PC-3 (cell line): ENCODE data around the gene GMDS. TPM values are rescaled to one million over a fixed set of nuclear protein-coding genes. Genes with fewer than 3 reads are reported as not detected.

Experiments
- ATAC-seq: fragments of 200-7000 bp; cut with Tn5 transposase; 2 replicates; pipeline ENCODE4 v1.9.1; 2020; ENCODE audit warnings: mild to moderate bottlenecking, moderate library complexity
- BruUV-seq: library from RNA; stranded (reverse); fragments of 400-500 nt; replicated peaks from 2 replicates; lab custom pipeline; 2021; lab: Mats Ljungman, UMichigan
- CTCF ChIA-PET: fragments of 300-600 bp; sonication (Branson Sonifier 250); formaldehyde crosslinking; loops from one replicate; lab custom pipeline; 2022; ENCODE audit warnings: antibody characterized with exemption; lab: Charles Lee
- POLR2A ChIA-PET: fragments of 300-600 bp; sonication (Branson Sonifier 250); formaldehyde crosslinking; loops from one replicate; lab custom pipeline; 2022; ENCODE audit warnings: antibody characterized with exemption; ENCODE audit not compliant: unreplicated experiment; lab: Charles Lee
- DNase-seq: peaks from one replicate; pipeline ENCODE4 v3.0.0-alpha.2; 2015
- H2AFZ ChIP-seq: fragments of 300-600 bp; sonication (generic); 2 replicates; pipeline ENCODE4 v1.6.0; 2016; ENCODE audit warnings: antibody characterized with exemption, low read length
- H3F3A ChIP-seq: fragments of 300-600 bp; sonication (generic); one replicate; pipeline ENCODE4 v1.6.0; 2017; ENCODE audit warnings: antibody characterized with exemption, low read length, control low read depth, mild to moderate bottlenecking; ENCODE audit not compliant: unreplicated experiment
- H3K27ac ChIP-seq: fragments of 300-600 bp; sonication (generic); 2 replicates; pipeline ENCODE4 v1.5.1; 2016; ENCODE audit warnings: mild to moderate bottlenecking, low read length
- H3K27me3 ChIP-seq: fragments of 300-600 bp; sonication (generic); 2 replicates; pipeline ENCODE4 v1.6.1; 2016; ENCODE audit warnings: low read length, mixed read lengths
- H3K36me3 ChIP-seq: fragments of 300-600 bp; sonication (generic); 2 replicates; pipeline ENCODE4 v1.6.1; 2016; ENCODE audit warnings: low read depth, mixed run types, low read length, mixed read lengths
- H3K4me1 ChIP-seq: fragments of 300-600 bp; sonication (generic); 2 replicates; pipeline ENCODE4 v1.5.1; 2016; ENCODE audit warnings: low read length; ENCODE audit not compliant: insufficient read depth
- H3K4me2 ChIP-seq: fragments of 300-600 bp; sonication (generic); 2 replicates; pipeline ENCODE4 v1.6.0; 2016; ENCODE audit warnings: low read length
- H3K4me3 ChIP-seq: fragments of 300-600 bp; sonication (generic); 2 replicates; pipeline ENCODE4 v1.5.1; 2016; ENCODE audit warnings: mild to moderate bottlenecking, low read length, mixed read lengths
- H3K79me2 ChIP-seq: fragments of 300-600 bp; sonication (generic); 2 replicates; pipeline ENCODE4 v1.6.1; 2017; ENCODE audit warnings: low read length, mixed read lengths
- H3K9ac ChIP-seq: fragments of 300-600 bp; sonication (generic); 2 replicates; pipeline ENCODE4 v1.6.0; 2016; ENCODE audit warnings: mild to moderate bottlenecking, low read length
- H3K9me2 ChIP-seq: fragments of 300-600 bp; sonication (generic); replicated peaks from 2 replicates; pipeline ENCODE4 v1.6.1; 2016; ENCODE audit warnings: mixed run types, low read length, mixed read lengths
- H3K9me3 ChIP-seq: fragments of 300-600 bp; sonication (generic); 2 replicates; pipeline ENCODE4 v1.6.1; 2016; ENCODE audit warnings: low read length, mixed read lengths
- H4K20me1 ChIP-seq: fragments of 300-600 bp; sonication (generic); 2 replicates; pipeline ENCODE4 v1.6.1; 2016; ENCODE audit warnings: low read length, mixed read lengths
- CTCF ChIP-seq: fragments of 300-600 bp; sonication (generic); conservative IDR thresholded peaks from 2 replicates; pipeline ENCODE4 v1.5.1; 2017; ENCODE audit warnings: antibody characterized with exemption, low read depth, mild to moderate bottlenecking, low read length
- EZH2 ChIP-seq: fragments of 300-600 bp; sonication (generic); IDR thresholded peaks from one replicate; pipeline ENCODE4 v1.6.1; 2017; ENCODE audit warnings: antibody characterized with exemption, mild to moderate bottlenecking, low read length; ENCODE audit not compliant: unreplicated experiment
- EZH2phosphoT487 ChIP-seq: fragments of 300-600 bp; sonication (generic); IDR thresholded peaks from 2 replicates; pipeline ENCODE4 v1.6.1; 2018; ENCODE audit warnings: mild to moderate bottlenecking, antibody characterized with exemption, low read length, borderline replicate concordance
- intact Hi-C: fragments of 100-400 bp; cut with micrococcal nuclease; formaldehyde crosslinking; loops from 2 replicates; pipeline ENCODE4 v1.9.0; 2023
- total RNA-seq: library from RNA; depleted of rRNA; stranded (reverse); fragments of >200 nt; gene quantifications from 2 replicates; pipeline ENCODE4 v1.2.3, GENCODE V29; 2014

Gene GMDS
- total RNA-seq, 1 experiment from 2014 or later, result 18.3 TPM

DNA sequence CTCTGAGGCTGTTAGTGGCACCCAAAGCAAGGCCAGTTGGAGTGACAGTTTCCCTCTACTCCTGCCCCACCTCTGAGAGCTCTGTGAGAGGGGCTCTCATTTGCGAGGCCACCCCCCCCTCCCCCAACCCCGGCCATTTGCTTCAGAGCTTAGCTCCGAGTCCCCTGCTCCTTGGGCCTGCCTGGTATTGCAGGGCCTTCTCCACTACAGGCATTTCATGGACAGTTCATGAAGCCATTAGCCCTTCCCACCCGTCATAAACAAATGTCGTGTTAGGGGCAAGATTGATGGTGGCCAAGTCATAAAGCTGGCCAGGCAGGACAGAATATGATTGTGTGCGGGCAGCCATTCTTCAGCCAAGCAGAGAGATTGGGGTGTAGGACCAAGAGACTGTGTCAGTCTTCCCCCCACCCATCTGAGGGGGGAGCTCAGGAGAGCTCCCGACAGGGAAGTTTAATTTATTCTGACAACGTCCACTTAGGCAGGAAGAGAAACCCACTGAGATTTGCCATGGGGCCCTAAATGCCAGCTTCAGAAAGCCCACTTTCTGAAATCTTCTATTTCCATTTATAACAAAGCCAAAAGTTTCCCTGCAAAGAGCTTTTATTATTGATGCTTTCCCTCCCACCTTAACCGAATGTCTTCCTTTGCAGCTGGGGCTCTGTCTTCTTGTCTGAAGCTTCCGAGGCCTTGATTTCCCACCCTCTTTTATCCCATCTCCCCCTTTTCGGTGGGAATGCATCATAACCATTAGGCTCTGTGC lies 628.5 kb downstream of the GMDS start:
- intact Hi-C loops, result no loop called here
- no peaks in the 10 kb centered on the region for H3K36me3 ChIP-seq
- CTCF ChIA-PET, result no interaction called here
- BruUV-seq, result no TSS peak
- H3K79me2 ChIP-seq, result peaks cover 30% of the 10 kb centered on the region
- TF ChIP-seq CTCF (no peak), EZH2phosphoT487 (no peak), EZH2 (no peak)
- H3K9me2 ChIP-seq, result no peaks in the 10 kb centered on the region
- H3K9me3 ChIP-seq, result no peaks in the 10 kb centered on the region
- H3K4me2 ChIP-seq, result no peak overlapping the region
- no peak overlapping the region for H3K9ac ChIP-seq
- no peaks in the 10 kb centered on the region for H3K4me1 ChIP-seq
- H4K20me1 ChIP-seq, result peaks cover 16% of the 10 kb centered on the region
- no peak overlapping the region for H3K27ac ChIP-seq
- H3F3A ChIP-seq, result no peaks in the 10 kb centered on the region
- DNase-seq, result no peak
- H3K27me3 ChIP-seq, result no peaks in the 10 kb centered on the region
- H3K4me3 ChIP-seq, result no peak overlapping the region
- no peak overlapping the region for H2AFZ ChIP-seq
- POLR2A ChIA-PET, result interaction anchor here (0.6 kb wide), 1 partner anchor 302 kb away, joined by 5 read pairs; no protein-coding TSS in a partner anchor
- no peak for ATAC-seq

DNA sequence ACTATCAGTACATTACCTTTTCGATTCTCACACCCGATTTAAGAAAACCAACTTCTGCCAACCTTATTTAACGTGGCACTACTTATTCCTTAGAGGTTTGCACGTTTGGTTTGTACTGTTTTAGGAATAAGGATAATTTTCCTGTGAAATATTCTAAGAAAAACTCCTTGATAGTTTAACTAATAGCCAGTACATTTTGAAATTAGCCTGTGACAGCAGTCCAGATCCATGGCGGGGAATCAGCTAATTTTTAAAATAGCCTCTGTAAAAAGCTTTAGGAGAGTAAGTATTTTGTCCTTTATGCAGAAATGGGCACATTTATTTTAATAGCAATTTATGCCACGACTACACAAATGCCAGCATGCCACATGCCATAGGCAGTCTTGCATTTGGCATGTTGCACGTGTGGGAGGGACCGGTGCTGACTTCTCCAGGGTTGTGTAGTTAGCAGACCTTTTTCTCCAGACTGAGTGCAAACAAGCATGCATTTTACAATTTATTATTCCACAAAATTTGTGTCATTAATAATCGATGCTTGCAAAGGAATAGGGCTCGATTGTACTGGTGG lies 629.5 kb downstream of the GMDS start:
- no TSS peak for BruUV-seq
- Histone ChIP-seq H4K20me1 (peaks cover 16% of the 10 kb centered on the region), H3K4me2 (no peak overlapping the region), H3K9me2 (no peaks in the 10 kb centered on the region), H3K9ac (no peak overlapping the region), H3K79me2 (peaks cover 37% of the 10 kb centered on the region), H3K36me3 (no peaks in the 10 kb centered on the region), H3F3A (no peaks in the 10 kb centered on the region), H3K9me3 (no peaks in the 10 kb centered on the region), H3K4me1 (no peaks in the 10 kb centered on the region), H3K27me3 (no peaks in the 10 kb centered on the region), H3K4me3 (no peak overlapping the region), H3K27ac (no peak overlapping the region), H2AFZ (no peak overlapping the region)
- POLR2A ChIA-PET, result no interaction called here
- ATAC-seq (no peak), DNase-seq (no peak)
- CTCF ChIA-PET, result no interaction called here
- intact Hi-C loops, result no loop called here
- no peak for TF ChIP-seq CTCF
- TF ChIP-seq EZH2, result no peak
- TF ChIP-seq EZH2phosphoT487, result no peak
